Measurements from ENCODE around the gene SIGLEC7.

SIGLEC7 gene

GRCh38 chr19:51119101-51119500 lies 23.0 kb upstream of the SIGLEC7 start:
- no peak for DNase-seq (ENCODE audit: low read depth)

GRCh38 chr19:51119611-51120010 lies 22.5 kb upstream of the SIGLEC7 start:
- DNase-seq (ENCODE audit: low read depth) = no peak

GRCh38 chr19:51120160-51120559 lies 21.9 kb upstream of the SIGLEC7 start:
- DNase-seq (ENCODE audit: low read depth) = no peak

- DNase-seq (ENCODE audit: low read depth) = no peak
Observed at GRCh38 chr19:51121257-51121656, 20.8 kb upstream of the SIGLEC7 start.

GRCh38 chr19:51122112-51122981 lies 19.8 kb upstream of the SIGLEC7 start:
- DNase-seq (ENCODE audit: low read depth) = no peak

GRCh38 chr19:51123381-51123800 lies 18.7 kb upstream of the SIGLEC7 start:
- no peak for DNase-seq (ENCODE audit: low read depth)

GRCh38 chr19:51123802-51124201 lies 18.3 kb upstream of the SIGLEC7 start:
- no peak for DNase-seq (ENCODE audit: low read depth)

GRCh38 chr19:51124216-51124615 lies 17.9 kb upstream of the SIGLEC7 start:
- no peak for DNase-seq (ENCODE audit: low read depth)

- no peak for DNase-seq (ENCODE audit: low read depth)
Observed at GRCh38 chr19:51124729-51125128, 17.4 kb upstream of the SIGLEC7 start, which contains the start of gene SIGLEC9. Gene SIGLEC9 (plus strand): TSS chr19:51124906. CDS start chr19:51124975, 69 bp downstream.

GRCh38 chr19:51125421-51126075 lies 16.6 kb upstream of the SIGLEC7 start:
- DNase-seq (ENCODE audit: low read depth) = no peak

GRCh38 chr19:51127032-51127431 lies 15.1 kb upstream of the SIGLEC7 start:
- DNase-seq (ENCODE audit: low read depth) = no peak

GRCh38 chr19:51127755-51128154 lies 14.3 kb upstream of the SIGLEC7 start:
- DNase-seq (ENCODE audit: low read depth) = no peak

- DNase-seq (ENCODE audit: low read depth) = no peak
Observed at GRCh38 chr19:51128227-51128626, 13.9 kb upstream of the SIGLEC7 start.

GRCh38 chr19:51129716-51130115 lies 12.4 kb upstream of the SIGLEC7 start:
- DNase-seq (ENCODE audit: low read depth) = no peak

GRCh38 chr19:51131780-51132680 lies 10.1 kb upstream of the SIGLEC7 start:
- DNase-seq (ENCODE audit: low read depth) = no peak

GRCh38 chr19:51135004-51135403 lies 7.1 kb upstream of the SIGLEC7 start:
- no peak for DNase-seq (ENCODE audit: low read depth)

- no peak for DNase-seq (ENCODE audit: low read depth)
Observed at GRCh38 chr19:51135986-51136762, 5.9 kb upstream of the SIGLEC7 start.

- DNase-seq (ENCODE audit: low read depth) = no peak
Observed at GRCh38 chr19:51136851-51137551, 5.1 kb upstream of the SIGLEC7 start.

- no peak for DNase-seq (ENCODE audit: low read depth)
Observed at GRCh38 chr19:51137792-51138425, 4.2 kb upstream of the SIGLEC7 start.

- DNase-seq (ENCODE audit: low read depth) = no peak
Observed at GRCh38 chr19:51138549-51138979, 3.5 kb upstream of the SIGLEC7 start.

Data from T follicular helper cell (primary cell).